BLaER1 treated with 17β-estradiol and CSF1 and Interleukin-3, amounts not matched to agents 10 nM and 100 nM (cell line): ENCODE results near the gene TBC1D22B.
A peak's percentile ranks its signal among the peaks of the same experiment; 100 is the strongest.

ENCODE experiments used
- H3K27ac ChIP-seq, 11 experiments: shearing (Covaris generic); formaldehyde crosslinking; 2 replicates each; pipeline ENCODE4 v1.8.1; 2022
- H3K27me3 ChIP-seq, 11 experiments: shearing (Covaris generic); formaldehyde crosslinking; 2 replicates each; pipeline ENCODE4 v1.8.1; 2022
- H3K36me3 ChIP-seq, 11 experiments: shearing (Covaris generic); formaldehyde crosslinking; 2 replicates each; pipeline ENCODE4 v1.8.1; 2022
- H3K4me1 ChIP-seq, 10 experiments: shearing (Covaris generic); formaldehyde crosslinking; 2 replicates each; pipeline ENCODE4 v1.8.1; 2022
- H3K4me2 ChIP-seq, 11 experiments: shearing (Covaris generic); formaldehyde crosslinking; 2 replicates each; pipeline ENCODE4 v1.8.1; 2022
- H3K4me3 ChIP-seq, 10 experiments: shearing (Covaris generic); formaldehyde crosslinking; 2 replicates each; pipeline ENCODE4 v1.8.1; 2022
- H3K9ac ChIP-seq, 11 experiments: shearing (Covaris generic); formaldehyde crosslinking; 2 replicates each; pipeline ENCODE4 v1.8.1; 2022
- H3K9me3 ChIP-seq, 11 experiments: shearing (Covaris generic); formaldehyde crosslinking; replicated peaks in 1 of 11; 2 replicates each; pipeline ENCODE4 v1.8.1; 2022
- H4K20me1 ChIP-seq, 11 experiments: shearing (Covaris generic); formaldehyde crosslinking; 2 replicates each; pipeline ENCODE4 v1.8.1; 2022
- Cebpa-rat ChIP-seq, 11 experiments: shearing (Covaris generic); IDR thresholded peaks; 2 replicates each; pipeline ENCODE4 v1.8.1; 2022

Gene TBC1D22B

DNA sequence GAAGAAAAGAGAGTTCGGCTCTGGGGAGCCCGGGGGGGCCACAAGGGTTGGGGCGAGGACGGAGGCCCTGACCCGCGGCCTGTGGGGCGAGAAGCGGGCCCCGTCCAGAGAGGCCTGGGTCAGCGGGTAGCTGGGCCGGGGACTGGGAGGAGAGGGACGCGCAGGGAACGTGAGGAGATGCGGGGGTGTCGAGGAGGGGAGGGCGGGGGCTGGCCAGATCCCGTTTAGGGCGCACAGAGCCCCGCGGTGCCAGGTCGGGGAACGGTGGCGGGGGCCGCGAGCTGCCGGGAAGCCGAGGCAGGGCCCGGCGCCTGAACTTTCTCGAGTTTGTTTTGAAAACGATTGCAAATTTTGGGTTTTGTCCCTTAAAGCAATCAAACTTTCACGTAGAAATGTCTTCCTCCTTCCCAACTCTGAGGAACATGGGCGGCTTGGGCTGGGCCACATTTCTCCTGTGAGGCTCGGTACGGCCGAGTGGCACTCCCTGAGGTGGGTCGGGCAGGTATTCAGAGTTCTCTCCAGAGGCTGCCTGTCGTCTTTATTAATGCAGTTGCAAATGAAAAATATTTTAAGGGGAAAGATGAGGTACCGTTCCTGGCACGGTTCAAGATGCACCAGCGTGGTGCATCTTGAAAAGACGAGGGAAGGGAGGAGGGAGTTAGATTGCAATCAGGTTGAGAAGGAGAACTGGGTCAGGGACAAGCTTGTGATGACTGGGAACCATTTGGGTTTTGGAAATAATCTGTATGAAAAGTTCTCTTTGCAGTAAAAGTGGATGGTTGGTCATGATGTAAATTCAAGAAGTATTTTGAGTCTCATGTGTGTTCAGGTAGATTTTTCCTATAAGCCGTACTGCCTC, 97.2 kb downstream of the TBC1D22B start:
- H3K4me3 ChIP-seq: peak overlapping the region; percentile 81 to 98 (median 94)

DNA sequence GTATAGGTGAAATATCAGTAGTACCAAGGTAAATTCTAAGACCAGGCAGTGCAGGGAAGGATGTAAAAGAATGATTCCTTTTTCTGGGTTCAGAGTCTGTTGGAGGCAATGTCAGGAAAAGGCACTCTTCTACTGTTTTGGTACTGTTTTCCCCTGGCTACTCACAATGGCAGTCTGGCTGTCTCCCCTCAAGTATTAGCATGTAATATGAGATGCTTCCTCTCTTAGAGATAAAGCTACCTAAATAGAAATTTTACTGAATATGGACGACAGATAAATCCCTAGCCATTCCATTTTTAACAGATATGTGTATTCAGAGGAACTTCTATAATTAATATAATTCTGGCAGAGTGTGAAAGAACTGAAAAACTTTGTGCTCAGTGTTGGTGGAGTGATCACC, 99.7 kb downstream of the TBC1D22B start:
- no peaks in the 10 kb centered on the region for H3K27me3 ChIP-seq
- no peak overlapping the region for H3K4me2 ChIP-seq
- no peak overlapping the region for H3K9ac ChIP-seq
- no peak overlapping the region for H3K27ac ChIP-seq
- peaks cover 15 to 33% (median 21%) of the 10 kb centered on the region in 10 experiments for H3K4me1 ChIP-seq
- TF ChIP-seq Cebpa-rat (IDR thresholded peaks at IDR 0.05): no peak
- H3K4me3 ChIP-seq: no peak overlapping the region
- H3K9me3 ChIP-seq: no peaks in the 10 kb centered on the region
- peaks cover 17 to 34% (median 26%) of the 10 kb centered on the region in 11 experiments for H3K36me3 ChIP-seq
- peaks cover 25 to 70% (median 51%) of the 10 kb centered on the region in 11 experiments; a peak in 18 of 22 replicates for H4K20me1 ChIP-seq

More for the DNA sequence above, 97.2 kb downstream of the TBC1D22B start:
- H3K4me2 ChIP-seq: peak overlapping the region; percentile 86 to 99 (median 95)
- peak overlapping the region; percentile 66 to 83 (median 77) for H3K27ac ChIP-seq
- peaks cover 0 to 9% (median 1%) of the 10 kb centered on the region in 11 experiments; a peak in 8 of 22 replicates for H3K36me3 ChIP-seq
- no peaks in the 10 kb centered on the region for H3K27me3 ChIP-seq
- H3K4me1 ChIP-seq: peaks cover 13 to 29% (median 20%) of the 10 kb centered on the region in 10 experiments
- H3K9ac ChIP-seq: peak overlapping the region; percentile 80 to 93 (median 89)
- TF ChIP-seq Cebpa-rat (IDR thresholded peaks at IDR 0.05): no peak
- peaks cover 19 to 50% (median 40%) of the 10 kb centered on the region in 11 experiments; a peak in 18 of 22 replicates for H4K20me1 ChIP-seq
- no peaks in the 10 kb centered on the region for H3K9me3 ChIP-seq

DNA sequence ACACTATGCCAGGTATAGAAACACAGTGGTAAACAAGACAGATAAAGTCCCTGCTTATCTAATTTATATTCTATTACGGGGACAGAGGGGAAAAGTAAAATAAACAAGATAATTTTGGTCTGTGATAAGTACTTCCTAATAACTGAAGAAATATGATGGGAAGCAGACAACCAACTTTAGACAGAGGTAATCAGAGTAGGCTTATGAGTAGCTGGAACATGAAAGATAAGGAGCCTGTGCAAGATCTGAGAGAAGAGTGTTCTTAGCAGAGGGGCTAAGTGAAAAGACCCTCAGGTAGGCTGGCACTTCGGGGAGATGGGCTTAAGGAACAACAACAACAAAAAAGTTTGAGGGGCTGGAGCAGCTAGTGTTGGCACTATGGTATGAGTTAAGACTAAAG, 100.3 kb downstream of the TBC1D22B start:
- Histone ChIP-seq H3K4me1 (peaks cover 15 to 33% (median 21%) of the 10 kb centered on the region in 10 experiments), H3K36me3 (peaks cover 23 to 40% (median 32%) of the 10 kb centered on the region in 11 experiments), H4K20me1 (peaks cover 25 to 70% (median 51%) of the 10 kb centered on the region in 11 experiments; a peak in 18 of 22 replicates), H3K4me3 (no peak overlapping the region), H3K27ac (no peak overlapping the region), H3K4me2 (no peak overlapping the region), H3K9ac (no peak overlapping the region), H3K9me3 (no peaks in the 10 kb centered on the region), H3K27me3 (no peaks in the 10 kb centered on the region)
- TF ChIP-seq Cebpa-rat (IDR thresholded peaks at IDR 0.05): no peak

DNA sequence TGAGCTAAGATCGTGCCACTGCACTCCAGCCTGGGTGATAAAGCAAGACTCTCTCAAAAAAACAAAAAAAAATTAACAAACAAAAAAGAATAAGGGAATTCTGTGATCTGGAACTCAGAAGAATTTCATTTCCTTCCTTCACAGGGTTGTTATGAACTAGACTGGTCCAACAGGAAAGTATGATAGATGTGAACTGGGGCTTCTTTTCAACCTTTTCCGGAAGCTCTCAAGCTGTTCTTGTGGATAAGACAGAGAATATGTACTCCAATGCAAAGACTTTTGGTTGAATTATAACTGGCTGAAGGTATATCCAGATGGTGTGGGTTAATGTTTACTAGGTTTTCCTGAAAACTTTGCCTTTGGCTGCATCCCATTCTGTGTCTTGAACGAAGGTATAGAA, 101.5 kb downstream of the TBC1D22B start:
- peaks cover 9 to 29% (median 15%) of the 10 kb centered on the region in 10 experiments for H3K4me1 ChIP-seq
- no peaks in the 10 kb centered on the region for H3K27me3 ChIP-seq
- TF ChIP-seq Cebpa-rat (IDR thresholded peaks at IDR 0.05): no peak
- H3K36me3 ChIP-seq: peaks cover 33 to 50% (median 43%) of the 10 kb centered on the region in 11 experiments
- no peaks in the 10 kb centered on the region for H3K9me3 ChIP-seq
- peaks cover 25 to 70% (median 51%) of the 10 kb centered on the region in 11 experiments; a peak in 18 of 22 replicates for H4K20me1 ChIP-seq
- H3K27ac ChIP-seq: no peak overlapping the region
- no peak overlapping the region for H3K9ac ChIP-seq
- H3K4me3 ChIP-seq: no peak overlapping the region
- H3K4me2 ChIP-seq: no peak overlapping the region

DNA sequence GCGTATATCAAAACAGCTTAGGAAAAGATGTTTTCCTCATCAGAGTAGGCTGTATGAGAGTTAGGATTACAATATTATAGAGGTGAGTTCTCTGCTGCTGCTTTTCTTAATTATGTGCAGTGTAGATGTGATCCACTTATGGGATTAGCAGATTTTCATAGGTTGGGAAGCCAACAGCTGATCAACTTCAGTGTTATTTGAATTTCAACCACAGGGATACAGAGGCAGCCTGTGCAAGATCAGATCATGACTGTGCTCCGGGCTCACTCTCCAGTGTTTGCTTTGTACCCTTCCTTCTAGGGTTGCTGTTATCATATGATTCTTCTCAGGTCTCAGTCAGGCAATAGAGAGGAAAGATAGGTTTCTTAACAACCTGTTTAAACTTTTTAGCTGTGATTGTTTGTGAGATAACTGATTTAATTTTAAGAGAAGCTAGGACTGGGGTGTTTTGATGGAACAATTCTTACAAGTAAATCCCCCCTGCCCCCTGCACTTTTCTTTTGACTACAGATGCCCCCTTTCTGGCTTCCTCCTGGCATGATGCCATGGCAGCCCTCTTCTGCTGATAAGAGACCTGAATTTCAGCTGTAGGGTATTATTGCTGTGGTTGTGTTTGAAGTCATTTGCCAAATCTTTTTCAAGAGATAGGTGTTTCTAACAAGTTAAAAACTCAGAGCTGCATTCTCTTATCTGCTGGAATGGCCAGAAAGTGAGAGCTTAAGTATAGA, 104.7 kb downstream of the TBC1D22B start:
- Histone ChIP-seq H3K27me3 (no peaks in the 10 kb centered on the region), H3K27ac (no peak overlapping the region), H3K9ac (no peak overlapping the region), H3K4me3 (no peak overlapping the region), H4K20me1 (peaks cover 11 to 69% (median 41%) of the 10 kb centered on the region in 11 experiments; a peak in 14 of 22 replicates), H3K36me3 (peaks cover 50 to 74% (median 61%) of the 10 kb centered on the region in 11 experiments), H3K9me3 (no peaks in the 10 kb centered on the region), H3K4me1 (peaks cover 0 to 9% (median 0%) of the 10 kb centered on the region in 10 experiments; a peak in 3 of 20 replicates), H3K4me2 (no peak overlapping the region)
- TF ChIP-seq Cebpa-rat (IDR thresholded peaks at IDR 0.05): no peak

DNA sequence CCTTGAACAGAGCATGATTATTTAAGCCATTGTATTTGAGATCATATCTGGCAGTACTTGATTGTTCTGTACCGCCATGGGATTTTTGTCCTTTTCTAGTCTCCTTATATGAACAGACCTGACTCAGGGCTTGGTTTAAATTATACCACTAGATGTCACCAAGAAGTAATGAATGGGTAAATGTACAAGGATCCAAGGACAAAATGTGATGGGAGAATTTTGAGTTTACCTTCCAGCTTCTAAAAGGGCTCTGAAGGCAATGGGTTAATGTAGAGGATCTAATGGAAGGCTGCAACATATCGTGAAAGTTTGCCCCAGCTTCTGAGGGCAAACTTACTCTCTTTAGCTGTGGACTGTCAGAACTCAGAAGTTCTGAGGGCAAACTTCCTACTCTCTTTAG, 108.2 kb downstream of the TBC1D22B start:
- H3K27me3 ChIP-seq: no peaks in the 10 kb centered on the region
- no peak overlapping the region for H3K9ac ChIP-seq
- peaks cover 0 to 53% (median 22%) of the 10 kb centered on the region in 11 experiments; a peak in 13 of 22 replicates for H4K20me1 ChIP-seq
- no peaks in the 10 kb centered on the region for H3K9me3 ChIP-seq
- no peak overlapping the region for H3K27ac ChIP-seq
- H3K36me3 ChIP-seq: peaks cover 72 to 99% (median 84%) of the 10 kb centered on the region in 11 experiments
- H3K4me3 ChIP-seq: no peak overlapping the region
- TF ChIP-seq Cebpa-rat (IDR thresholded peaks at IDR 0.05): no peak
- no peak overlapping the region for H3K4me2 ChIP-seq
- H3K4me1 ChIP-seq: peaks cover 0 to 16% (median 5%) of the 10 kb centered on the region in 10 experiments; a peak in 8 of 20 replicates

DNA sequence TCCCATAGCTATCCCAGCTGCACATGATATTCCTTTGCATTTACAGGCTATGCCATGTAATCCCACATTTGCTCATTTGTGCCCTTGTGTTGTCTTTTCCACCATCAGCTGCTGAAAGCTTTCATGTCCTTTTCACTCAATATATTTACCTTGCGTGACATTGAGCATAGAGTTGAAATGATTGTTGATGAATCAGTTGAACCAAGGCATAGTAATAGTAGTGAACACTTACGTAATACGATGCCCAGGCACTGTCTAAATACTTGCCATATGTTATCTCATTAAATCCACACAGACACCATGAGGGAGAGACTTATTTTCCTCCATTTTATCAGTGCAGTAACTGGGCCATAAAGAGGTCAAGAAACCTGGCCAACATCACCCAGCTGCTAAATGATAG, 109.3 kb downstream of the TBC1D22B start:
- Histone ChIP-seq H3K27me3 (no peaks in the 10 kb centered on the region), H3K9ac (no peak overlapping the region), H3K27ac (no peak overlapping the region), H3K4me2 (no peak overlapping the region), H3K4me1 (peaks cover 0 to 16% (median 5%) of the 10 kb centered on the region in 10 experiments; a peak in 8 of 20 replicates), H4K20me1 (peaks cover 0 to 47% (median 11%) of the 10 kb centered on the region in 11 experiments; a peak in 11 of 22 replicates), H3K9me3 (no peaks in the 10 kb centered on the region), H3K36me3 (peaks cover 72 to 99% (median 84%) of the 10 kb centered on the region in 11 experiments), H3K4me3 (no peak overlapping the region)
- TF ChIP-seq Cebpa-rat (IDR thresholded peaks at IDR 0.05): no peak

DNA sequence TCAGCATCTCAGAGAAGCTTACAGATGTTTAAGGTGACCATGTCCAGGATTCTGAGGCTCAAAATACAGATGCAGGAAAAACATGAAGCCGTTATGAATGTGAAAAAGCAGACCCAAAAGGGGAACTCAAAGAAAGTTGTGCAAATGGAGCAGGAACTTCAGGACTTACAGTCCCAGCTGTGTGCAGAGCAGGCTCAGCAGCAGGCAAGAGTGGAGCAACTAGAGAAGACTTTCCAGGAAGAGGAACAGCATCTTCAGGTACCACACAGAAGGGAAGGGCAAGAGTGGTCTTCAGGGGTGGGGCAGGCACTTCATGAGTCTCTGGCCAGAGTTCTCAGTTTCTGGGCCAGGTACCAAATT, 111.4 kb downstream of the TBC1D22B start:
- peaks cover 0 to 41% (median 11%) of the 10 kb centered on the region in 11 experiments; a peak in 9 of 22 replicates for H4K20me1 ChIP-seq
- no peak overlapping the region for H3K4me3 ChIP-seq
- H3K9ac ChIP-seq: no peak overlapping the region
- H3K4me1 ChIP-seq: peaks cover 0 to 16% (median 5%) of the 10 kb centered on the region in 10 experiments; a peak in 8 of 20 replicates
- H3K27ac ChIP-seq: no peak overlapping the region
- H3K9me3 ChIP-seq: no peaks in the 10 kb centered on the region
- H3K4me2 ChIP-seq: peak overlapping the region in 4 of 11 experiments; percentile 1 to 43 (median 8); a peak in 5 of 22 replicates
- TF ChIP-seq Cebpa-rat (IDR thresholded peaks at IDR 0.05): no peak
- H3K27me3 ChIP-seq: no peaks in the 10 kb centered on the region
- H3K36me3 ChIP-seq: peaks cover 73 to 99% (median 84%) of the 10 kb centered on the region in 11 experiments
